HEK293T (cell line): ENCODE measurements around the gene CLEC18A.
"Not testable (repeated sequence)": the region's sequence is repeated elsewhere in the genome, so short reads cannot be mapped to it uniquely, and the experiment has no call there.

ENCODE experiments used
- FOXK2 ChIP-seq: fragments of 450-650 bp; IDR thresholded peaks from 2 replicates; pipeline ENCODE4 v1.6.1; 2016; ENCODE audit warnings: mild to moderate bottlenecking
- FOXM1 ChIP-seq: fragments of 450-650 bp; IDR thresholded peaks from 2 replicates; pipeline ENCODE4 v1.6.1; 2017; ENCODE audit warnings: mild to moderate bottlenecking, borderline replicate concordance
- SUZ12 ChIP-seq: fragments of 450-650 bp; IDR thresholded peaks from 2 replicates; pipeline ENCODE4 v1.6.1; 2016; ENCODE audit warnings: mild to moderate bottlenecking
- TARDBP ChIP-seq: fragments of 450-650 bp; IDR thresholded peaks from 2 replicates; pipeline ENCODE4 v1.6.1; 2016

DNA sequence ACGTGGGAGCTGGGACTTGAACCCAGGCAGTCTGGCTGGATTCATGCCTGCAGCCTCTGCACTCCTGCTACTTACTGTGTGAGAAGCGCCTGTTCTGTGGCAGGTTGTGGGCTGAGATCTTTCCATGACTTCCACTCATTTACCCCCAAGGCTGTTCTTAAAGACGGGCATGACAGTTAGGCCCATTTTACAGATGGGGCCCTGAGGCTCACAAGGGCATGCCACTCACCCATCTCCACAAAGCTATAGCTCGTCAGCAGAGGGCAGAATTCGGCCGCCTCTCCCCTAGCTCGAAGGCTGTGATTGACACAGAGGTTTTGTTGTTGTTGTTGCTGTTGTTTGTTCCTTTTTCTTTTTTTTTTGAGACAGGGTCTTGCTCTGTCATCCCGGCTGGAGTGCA, 21.8 kb downstream of the CLEC18A start:
- TF ChIP-seq SUZ12, FOXM1, TARDBP, FOXK2: not testable (repeated sequence)
